Adrenal gland (tissue), 12 donors: ENCODE results near the gene OXSM. TPM values are rescaled to one million over a fixed set of nuclear protein-coding genes. Genes with fewer than 3 reads are reported as not detected.
A peak's percentile ranks its signal among the peaks of the same experiment; 100 is the strongest.

Experiments
- DNase-seq, 7 donors: peaks; one replicate each; pipeline ENCODE4 v3.0.0-alpha.2; 2019 to 2020
- H3K27ac ChIP-seq, 5 donors: fragments of 200-600 bp; sonication (generic) in 4 of 5; 1 replicate in 3 of 5; 2 replicates in 2 of 5; pipeline versions ENCODE4 v1.5.1 to v1.8.0; 2016 to 2020; ENCODE audit warnings: mild to moderate bottlenecking in 1 of 5
- H3K27me3 ChIP-seq: fragments of 200-600 bp; 2 replicates; pipeline ENCODE4 v1.8.0; 2021
- H3K36me3 ChIP-seq, 2 donors: fragments of 200-600 bp; replicated peaks in 1 of 2; 1 replicate in 1 of 2; 2 replicates in 1 of 2; pipeline versions ENCODE4 v1.5.1 to v1.8.0; 2018 to 2022
- H3K4me1 ChIP-seq, 2 donors: fragments of 200-600 bp; replicated peaks in 1 of 2; 1 replicate in 1 of 2; 2 replicates in 1 of 2; pipeline versions ENCODE4 v1.5.1 to v1.8.0; 2018 to 2021
- H3K4me3 ChIP-seq, 4 donors: fragments of 200-600 bp; sonication (generic) in 3 of 4; one replicate each; pipeline ENCODE4 v1.5.1; 2016 to 2018
- H3K9me3 ChIP-seq, 3 donors: fragments of 200-600 bp; sonication (generic) in 1 of 3; replicated peaks in 1 of 3; 1 replicate in 2 of 3; 2 replicates in 1 of 3; pipeline versions ENCODE4 v1.5.1 to v1.8.0; 2016 to 2021
- POLR2A ChIP-seq, 2 donors: fragments of 450-650 bp; IDR thresholded peaks; one replicate each; pipeline ENCODE4 v1.6.1; 2017; ENCODE audit warnings: antibody characterized with exemption in 2 of 2, mild to moderate bottlenecking in 2 of 2, moderate library complexity in 1 of 2
- WGBS, 4 donors: extraction: QIAGEN DNeasy Blood & Tissue Kit in 2 of 4; methylation state at CpG; one replicate each; pipeline versions ENCODE4 v1.1.5 to v1.1.7; 2013 to 2017; 5-methylcytosine and 5-hydroxymethylcytosine counted together
- intact Hi-C, 2 donors: fragments of 100-400 bp; cut with DNase I; formaldehyde crosslinking; loops; one replicate each; pipeline versions ENCODE4 v1.14.1 to v1.15.0; 2022 to 2023
- polyA plus RNA-seq, 3 donors: library from polyadenylated mRNA; stranded (reverse); fragments of 200-250 nt in 2 of 3; fragments of 350-450 nt in 1 of 3; fragmentation: Illumina TruSeq in 1 of 3; extraction: RNeasy Lipid Tissue Mini Kit (QIAGEN cat#74804) in 1 of 3; gene quantifications; one replicate each; pipeline ENCODE4 v1.2.3, GENCODE V29; 2013 to 2014
- total RNA-seq, 9 donors: library from RNA; depleted of rRNA in 4 of 9; stranded (reverse); fragments of >200 nt in 4 of 9; fragments of 120-200 nt in 1 of 9; fragmentation: NEBNext Ultra II Directional in 1 of 9; extraction: Animal tissue kit (Norgen Biotek cat#: 25700) in 1 of 9; gene quantifications; one replicate each; pipeline versions ENCODE4 v1.1.0 to v1.2.4, GENCODE V29; 2013 to 2023
- TF ChIP-seq, protein P1 (sequence below), 6 experiments: fragments of 450-650 bp in 4 of 6; fragments of 200-600 bp in 2 of 6; sonication (generic) in 1 of 6; IDR thresholded peaks; 1 replicate in 5 of 6; 2 replicates in 1 of 6; pipeline versions ENCODE4 v1.5.1 to v1.8.0; 2016 to 2021; ENCODE audit warnings: antibody characterized with exemption in 6 of 6, mild to moderate bottlenecking in 2 of 6, moderate library complexity in 1 of 6
- donor health status: healthy with polysubstance abuse.
- donor health status: Bipolar disorder and iron deficiency.
- donor health status: DM: yes; HTN: yes; CAD: no.
- donor health status: DM: no; HTN: no; CAD: no.
- donor health status: DM: no; HTN: no; CAD: no.
- donor health status: DM: yes; HTN: yes; CAD: no.

OXSM gene
- total and polyA plus RNA-seq, 12 donors, result 10.2 to 40.9 (median 17.7) TPM

DNA sequence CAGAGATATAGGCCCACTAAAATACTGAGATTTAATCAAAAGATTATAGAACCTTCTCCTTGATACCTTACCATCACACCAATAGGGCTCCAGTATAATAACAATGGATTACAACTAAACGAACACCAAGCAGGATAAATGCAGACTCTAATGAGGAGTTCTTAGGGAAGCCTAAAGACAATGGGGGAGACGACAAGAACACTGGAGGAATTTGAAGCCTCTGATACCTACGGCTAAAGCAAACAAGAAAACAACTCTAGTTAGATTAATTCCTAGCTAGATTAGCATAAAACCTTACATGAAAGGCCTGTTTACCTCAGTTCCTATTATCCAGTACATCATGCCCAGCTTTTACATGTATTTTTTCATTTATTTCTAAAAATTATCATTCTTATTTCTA, 41.7 kb upstream of the OXSM start:
- H3K4me3 ChIP-seq, result no peak overlapping the region
- H3K9me3 ChIP-seq, result no peaks in the 10 kb centered on the region
- WGBS, 4 donors, result 92 to 95% (median 94%) methylated on average over 3 of the region's 3 CpGs
- DNase-seq, result no peak
- H3K4me1 ChIP-seq, result peaks cover 0 to 6% of the 10 kb centered on the region in 2 donors
- no peak overlapping the region for H3K27ac ChIP-seq
- no peaks in the 10 kb centered on the region for H3K27me3 ChIP-seq
- no peak for TF ChIP-seq POLR2A (IDR thresholded peaks at IDR 0.05)
- TF ChIP-seq, protein P1, sequence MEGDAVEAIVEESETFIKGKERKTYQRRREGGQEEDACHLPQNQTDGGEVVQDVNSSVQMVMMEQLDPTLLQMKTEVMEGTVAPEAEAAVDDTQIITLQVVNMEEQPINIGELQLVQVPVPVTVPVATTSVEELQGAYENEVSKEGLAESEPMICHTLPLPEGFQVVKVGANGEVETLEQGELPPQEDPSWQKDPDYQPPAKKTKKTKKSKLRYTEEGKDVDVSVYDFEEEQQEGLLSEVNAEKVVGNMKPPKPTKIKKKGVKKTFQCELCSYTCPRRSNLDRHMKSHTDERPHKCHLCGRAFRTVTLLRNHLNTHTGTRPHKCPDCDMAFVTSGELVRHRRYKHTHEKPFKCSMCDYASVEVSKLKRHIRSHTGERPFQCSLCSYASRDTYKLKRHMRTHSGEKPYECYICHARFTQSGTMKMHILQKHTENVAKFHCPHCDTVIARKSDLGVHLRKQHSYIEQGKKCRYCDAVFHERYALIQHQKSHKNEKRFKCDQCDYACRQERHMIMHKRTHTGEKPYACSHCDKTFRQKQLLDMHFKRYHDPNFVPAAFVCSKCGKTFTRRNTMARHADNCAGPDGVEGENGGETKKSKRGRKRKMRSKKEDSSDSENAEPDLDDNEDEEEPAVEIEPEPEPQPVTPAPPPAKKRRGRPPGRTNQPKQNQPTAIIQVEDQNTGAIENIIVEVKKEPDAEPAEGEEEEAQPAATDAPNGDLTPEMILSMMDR (IDR thresholded peaks at IDR 0.05), result no peak
- H3K36me3 ChIP-seq, result peaks cover 0 to 20% of the 10 kb centered on the region in 2 donors
- intact Hi-C loops, result no loop called here

DNA sequence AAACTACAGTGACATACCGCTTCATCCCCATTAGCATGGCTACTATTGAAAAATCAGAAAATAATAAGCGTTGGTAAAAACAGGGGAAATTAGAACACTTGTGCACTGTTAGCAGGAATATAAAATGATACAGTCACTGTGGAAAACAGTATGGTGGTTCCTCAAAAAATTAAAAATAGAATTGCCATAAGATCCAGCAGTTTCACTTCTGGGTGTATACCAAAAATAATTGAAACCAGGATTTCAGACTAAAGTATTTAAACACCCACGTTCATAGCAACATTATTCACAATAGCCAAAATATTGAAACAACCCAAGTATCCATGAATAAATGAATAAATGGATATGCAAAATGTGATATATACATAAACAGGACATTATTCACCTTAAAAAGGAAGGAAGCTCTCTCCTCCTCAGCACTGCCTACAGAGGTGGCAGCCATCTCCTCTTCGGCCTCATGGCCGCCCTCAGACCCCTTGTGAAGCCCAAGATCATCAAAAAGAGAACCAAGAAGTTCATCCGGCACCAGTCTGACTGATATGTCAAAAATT, 40.8 kb upstream of the OXSM start:
- Histone ChIP-seq H3K9me3 (no peaks in the 10 kb centered on the region), H3K36me3 (peaks cover 0 to 20% of the 10 kb centered on the region in 2 donors), H3K4me3 (no peak overlapping the region), H3K4me1 (peaks cover 0 to 8% of the 10 kb centered on the region in 2 donors), H3K27me3 (no peaks in the 10 kb centered on the region), H3K27ac (peak overlapping the region in 1 of 5 donors; percentile 27)
- no peak for DNase-seq
- no peak for TF ChIP-seq POLR2A (IDR thresholded peaks at IDR 0.05)
- TF ChIP-seq, protein P1 (IDR thresholded peaks at IDR 0.05), result no peak
- 75 to 85% (median 78%) methylated on average over 6 of the region's 6 CpGs for WGBS, 4 donors
- intact Hi-C loops, result no loop called here

DNA sequence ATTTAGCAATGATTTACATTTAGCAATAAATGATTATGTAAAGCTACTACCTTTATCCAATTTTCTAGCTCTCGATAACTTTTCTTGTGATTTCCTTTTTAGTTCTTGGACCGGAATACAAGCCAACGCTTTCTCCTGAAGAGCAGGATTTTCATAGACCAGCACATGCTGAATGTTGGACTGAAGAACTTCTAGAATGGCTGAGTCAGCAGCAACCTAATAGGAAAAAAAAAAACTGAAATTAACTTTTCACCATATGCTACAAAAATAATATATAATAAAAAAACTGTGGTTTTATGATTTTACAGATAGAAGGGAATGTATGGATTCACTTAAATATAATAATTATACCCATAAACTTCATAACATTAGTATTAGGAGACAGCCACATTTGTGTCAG, 38.8 kb upstream of the OXSM start:
- TF ChIP-seq POLR2A (IDR thresholded peaks at IDR 0.05), result no peak
- TF ChIP-seq, protein P1 (IDR thresholded peaks at IDR 0.05), result no peak
- Histone ChIP-seq H3K9me3 (no peaks in the 10 kb centered on the region), H3K27me3 (no peaks in the 10 kb centered on the region), H3K36me3 (peaks cover 0 to 20% of the 10 kb centered on the region in 2 donors), H3K27ac (no peak overlapping the region), H3K4me1 (peaks cover 0 to 13% of the 10 kb centered on the region in 2 donors), H3K4me3 (no peak overlapping the region)
- DNase-seq, result no peak
- WGBS, 4 donors, result 94 to 100% (median 97%) methylated on average over 3 of the region's 3 CpGs
- intact Hi-C loops, result no loop called here

DNA sequence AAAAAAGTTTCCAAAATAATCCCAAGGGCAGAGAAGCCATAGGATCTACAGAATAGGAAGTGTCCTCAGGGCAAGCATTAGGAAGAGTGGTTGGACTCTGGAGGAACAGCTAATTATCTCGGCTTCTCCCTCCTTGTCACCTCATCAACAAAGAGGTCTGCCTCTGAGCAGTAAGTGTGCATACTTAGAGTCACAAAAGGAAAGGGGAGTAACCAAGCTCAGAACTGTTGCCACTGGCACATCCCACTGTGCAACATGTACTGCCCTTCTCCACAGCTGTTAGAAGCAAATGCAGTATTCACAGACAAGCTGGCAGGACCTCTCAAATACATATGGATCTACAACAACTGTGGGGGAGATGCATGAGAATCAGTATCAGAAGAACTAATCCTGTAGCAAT, 38.2 kb upstream of the OXSM start:
- no peak for DNase-seq
- H3K27ac ChIP-seq, result no peak overlapping the region
- peaks cover 0 to 20% of the 10 kb centered on the region in 2 donors for H3K36me3 ChIP-seq
- H3K9me3 ChIP-seq, result no peaks in the 10 kb centered on the region
- H3K4me3 ChIP-seq, result no peak overlapping the region
- H3K27me3 ChIP-seq, result no peaks in the 10 kb centered on the region
- peaks cover 0 to 13% of the 10 kb centered on the region in 2 donors for H3K4me1 ChIP-seq
- WGBS, 4 donors, result 62 to 90% (median 89%) methylated on average over 1 of the region's 1 CpG
- intact Hi-C loops, result no loop called here
- TF ChIP-seq POLR2A (IDR thresholded peaks at IDR 0.05), result no peak
- TF ChIP-seq, protein P1 (IDR thresholded peaks at IDR 0.05), result no peak
